H1 (cell line): ENCODE data around the gene MGMT. TPM values are rescaled to one million over a fixed set of nuclear protein-coding genes. Genes with fewer than 3 reads are reported as not detected.

Experiments used
- CTCF ChIA-PET: fragments of 300-600 bp; sonication (Branson Sonifier 250); formaldehyde crosslinking; loops from one replicate; lab custom pipeline; 2021; ENCODE audit not compliant: partially characterized antibody; lab: Charles Lee
- POLR2A ChIA-PET: fragments of 300-600 bp; sonication (Branson Sonifier 250); formaldehyde crosslinking; loops from one replicate; lab custom pipeline; 2021; ENCODE audit warnings: inconsistent platforms; ENCODE audit not compliant: partially characterized antibody; lab: Charles Lee
- DNase-seq, 2 experiments: peaks; one replicate each; pipeline versions ENCODE4 v3.0.0 to v3.0.0-alpha.2; 2010 to 2022; ENCODE audit warnings: low spot score in 2 of 2, low read depth in 1 of 2, mixed read lengths in 1 of 2
- FAIRE-seq: peaks from 2 replicates; lab custom pipeline; 2011; peaks lifted over from hg19 to GRCh38; lab: Jason Lieb, UNC
- H2AFZ ChIP-seq: 2 replicates; pipeline ENCODE4 v1.8.1; 2012; ENCODE audit warnings: low read length, inconsistent platforms
- H2AK5ac ChIP-seq: 2 replicates; pipeline ENCODE4 v1.6.1; 2013; ENCODE audit warnings: low read depth, low read length
- H2BK120ac ChIP-seq: replicated peaks from 2 replicates; pipeline ENCODE3; 2013; ENCODE audit warnings: low read depth, low read length, inconsistent platforms
- H2BK12ac ChIP-seq: 2 replicates; pipeline ENCODE4 v1.6.1; 2013; ENCODE audit warnings: low read depth, low read length
- H2BK15ac ChIP-seq: 2 replicates; pipeline ENCODE4 v1.6.1; 2013; ENCODE audit warnings: low read length
- H2BK20ac ChIP-seq: 2 replicates; pipeline ENCODE4 v1.6.1; 2013; ENCODE audit warnings: low read length
- H2BK5ac ChIP-seq: 2 replicates; pipeline ENCODE4 v1.6.1; 2013; ENCODE audit warnings: low read depth, low read length
- H3K14ac ChIP-seq: 2 replicates; pipeline ENCODE4 v1.6.1; 2013; ENCODE audit warnings: inconsistent platforms; ENCODE audit not compliant: insufficient read length
- H3K18ac ChIP-seq: 2 replicates; pipeline ENCODE4 v1.6.1; 2013; ENCODE audit warnings: low read length; ENCODE audit errors: extremely low read depth
- H3K23ac ChIP-seq: 2 replicates; pipeline ENCODE4 v1.6.1; 2013; ENCODE audit warnings: inconsistent platforms; ENCODE audit not compliant: insufficient read length
- H3K23me2 ChIP-seq: 2 replicates; pipeline ENCODE4 v1.6.1; 2013; ENCODE audit warnings: low read depth, low read length
- H3K27ac ChIP-seq: 2 replicates; pipeline ENCODE4 v1.6.1; 2011; ENCODE audit warnings: low read depth, low read length, inconsistent platforms
- H3K27me3 ChIP-seq, 4 experiments: replicated peaks in 1 of 4; 1 replicate in 1 of 4; 2 replicates in 3 of 4; pipeline versions ENCODE4 v1.6.1 to v1.8.1; 2011 to 2013; ENCODE audit warnings: low read length in 3 of 4, mild to moderate bottlenecking in 3 of 4, inconsistent platforms in 2 of 4, mixed read lengths in 2 of 4, moderate library complexity in 1 of 4; ENCODE audit not compliant: control insufficient read depth in 3 of 4, insufficient read depth in 3 of 4; ENCODE audit errors: extremely low read depth in 1 of 4
- H3K36me3 ChIP-seq, 4 experiments: 2 replicates each; pipeline versions ENCODE4 v1.6.1 to v1.8.1; 2011 to 2013; ENCODE audit warnings: mild to moderate bottlenecking in 4 of 4, low read length in 3 of 4, moderate library complexity in 2 of 4, control low read depth in 1 of 4, inconsistent platforms in 1 of 4; ENCODE audit not compliant: insufficient read depth in 4 of 4, control insufficient read depth in 2 of 4
- H3K4ac ChIP-seq: replicated peaks from 2 replicates; pipeline ENCODE3; 2013; ENCODE audit warnings: low read length, low read depth, mixed read lengths, inconsistent platforms; ENCODE audit not compliant: insufficient read length
- H3K4me1 ChIP-seq, 4 experiments: replicated peaks in 1 of 4; 1 replicate in 1 of 4; 2 replicates in 3 of 4; pipeline versions ENCODE4 v1.6.1 to v1.8.1; 2011 to 2013; ENCODE audit warnings: low read length in 3 of 4, inconsistent platforms in 2 of 4, mixed read lengths in 1 of 4; ENCODE audit not compliant: insufficient read depth in 4 of 4, control insufficient read depth in 3 of 4
- H3K4me2 ChIP-seq, 2 experiments: 2 replicates each; pipeline versions ENCODE4 v1.6.1 to v1.8.1; 2011 to 2013; ENCODE audit warnings: low read depth in 2 of 2, low read length in 2 of 2, control low read depth in 1 of 2, inconsistent platforms in 1 of 2, mild to moderate bottlenecking in 1 of 2; ENCODE audit not compliant: insufficient read depth in 1 of 2
- H3K4me3 ChIP-seq, 4 experiments: fragments of 200-600, 300-600 bp in 1 of 4; sonication (generic), shearing (Covaris generic), sonication (Bioruptor Twin) in 1 of 4; 2 replicates each; pipeline versions ENCODE4 v1.5.1 to v1.8.1; 2011 to 2016; ENCODE audit warnings: low read length in 4 of 4, low read depth in 3 of 4, control low read depth in 2 of 4, inconsistent platforms in 2 of 4, mild to moderate bottlenecking in 2 of 4, mixed read lengths in 1 of 4, moderate library complexity in 1 of 4; ENCODE audit not compliant: insufficient read depth in 2 of 4; ENCODE audit errors: extremely low read depth in 1 of 4
- H3K56ac ChIP-seq: replicated peaks from 2 replicates; pipeline ENCODE3; 2013; ENCODE audit warnings: low read depth, mild to moderate bottlenecking, mixed read lengths, low read length, inconsistent platforms; ENCODE audit not compliant: insufficient read length
- H3K79me1 ChIP-seq: 2 replicates; pipeline ENCODE4 v1.6.1; 2013; ENCODE audit warnings: low read depth, low read length, control low read depth
- H3K79me2 ChIP-seq, 2 experiments: 2 replicates each; pipeline versions ENCODE4 v1.6.1 to v1.8.1; 2012 to 2013; ENCODE audit warnings: low read length in 2 of 2, mild to moderate bottlenecking in 2 of 2, inconsistent platforms in 1 of 2; ENCODE audit not compliant: insufficient read depth in 2 of 2, control insufficient read depth in 1 of 2
- H3K9ac ChIP-seq, 4 experiments: replicated peaks in 1 of 4; 1 replicate in 1 of 4; 2 replicates in 3 of 4; pipeline versions ENCODE4 v1.6.1 to v1.8.1; 2011 to 2013; ENCODE audit warnings: low read depth in 3 of 4, low read length in 3 of 4, control low read depth in 2 of 4, mild to moderate bottlenecking in 2 of 4, moderate library complexity in 2 of 4, inconsistent platforms in 1 of 4; ENCODE audit errors: extremely low read depth in 1 of 4
- H3K9me3 ChIP-seq, 2 experiments: 2 replicates each; pipeline versions ENCODE4 v1.6.1 to v1.8.1; 2012 to 2013; ENCODE audit warnings: mild to moderate bottlenecking in 2 of 2, moderate library complexity in 2 of 2, control low read depth in 1 of 2, inconsistent platforms in 1 of 2, low read depth in 1 of 2, low read length in 1 of 2, mixed read lengths in 1 of 2; ENCODE audit not compliant: insufficient read depth in 2 of 2
- H4K20me1 ChIP-seq, 2 experiments: replicated peaks in 1 of 2; 2 replicates each; pipeline versions ENCODE3 to v1.8.1; 2011 to 2013; ENCODE audit warnings: inconsistent platforms in 2 of 2, low read length in 2 of 2, mild to moderate bottlenecking in 1 of 2; ENCODE audit not compliant: insufficient read depth in 2 of 2, control insufficient read depth in 1 of 2
- H4K5ac ChIP-seq: 2 replicates; pipeline ENCODE4 v1.6.1; 2013; ENCODE audit warnings: low read length, low read depth, mixed read lengths, inconsistent platforms; ENCODE audit not compliant: insufficient read length
- H4K8ac ChIP-seq: 2 replicates; pipeline ENCODE4 v1.8.0; 2013; ENCODE audit warnings: mild to moderate bottlenecking, moderate library complexity, low read length, inconsistent platforms; ENCODE audit not compliant: insufficient read depth; ENCODE audit errors: extremely low read depth
- H4K91ac ChIP-seq: replicated peaks from 2 replicates; pipeline ENCODE3; 2013; ENCODE audit warnings: low read length, mixed read lengths, inconsistent platforms; ENCODE audit not compliant: insufficient read length
- CBX8 ChIP-seq: fragments of 300-800, 300-1000 bp; sonication (generic); IDR thresholded peaks from 2 replicates; pipeline ENCODE4 v1.7.1; 2016; ENCODE audit warnings: low read depth, low read length, borderline replicate concordance
- KDM5A ChIP-seq: fragments of 200-600 bp; IDR thresholded peaks from 2 replicates; pipeline ENCODE4 v1.7.1; 2012; ENCODE audit warnings: mild to moderate bottlenecking, low read length, inconsistent platforms, mixed read lengths
- POLR2A ChIP-seq, 2 experiments: IDR thresholded peaks; 1 replicate in 1 of 2; 2 replicates in 1 of 2; pipeline ENCODE4 v1.6.1; 2011; ENCODE audit warnings: low read depth in 2 of 2, low read length in 2 of 2, mild to moderate bottlenecking in 2 of 2; ENCODE audit errors: control extremely low read depth in 1 of 2
- RNF2 ChIP-seq: fragments of 200-900, 300-1000 bp; sonication (generic); IDR thresholded peaks from 2 replicates; pipeline ENCODE4 v1.7.1; 2016; ENCODE audit warnings: borderline replicate concordance, low read depth, mild to moderate bottlenecking, antibody characterized with exemption, low read length; ENCODE audit not compliant: poor library complexity, severe bottlenecking; ENCODE audit errors: missing control alignments
- SIRT6 ChIP-seq: IDR thresholded peaks from one replicate; pipeline ENCODE4 v1.7.1; 2012; ENCODE audit warnings: low read length, inconsistent platforms
- WGBS, 2 experiments: shearing (Covaris generic) in 1 of 2; methylation state at CpG; one replicate each; pipeline versions ENCODE4 v1.1.6 to v1.1.7; 2013 to 2015; ENCODE audit warnings: low lambda C conversion rate in 2 of 2, mixed read lengths in 2 of 2, inconsistent platforms in 1 of 2, low coverage in 1 of 2, missing lambda C conversion rate in 1 of 2; ENCODE audit not compliant: insufficient replicate concordance in 2 of 2, insufficient coverage in 1 of 2, insufficient read length in 1 of 2; ENCODE audit errors: extremely low coverage in 1 of 2, missing lambda C conversion rate in 1 of 2; 5-methylcytosine and 5-hydroxymethylcytosine counted together
- polyA plus RNA-seq, 7 experiments: library from polyadenylated mRNA; depleted of rRNA in 3 of 7; stranded (reverse) in 5 of 7; unstranded in 2 of 7; fragments of >200 nt in 5 of 7; fragments of 200-250 nt in 2 of 7; gene quantifications; 1 replicate in 5 of 7; 2 replicates in 1 of 7; 4 replicates in 1 of 7; pipeline versions ENCODE4 v1.2.1 to v1.2.3, GENCODE V29; 2011 to 2013; ENCODE audit warnings: missing spikeins in 2 of 7, mixed read lengths in 2 of 7
- total RNA-seq: library from RNA; stranded (reverse); fragmentation: NEBNext Ultra II Directional; extraction: Animal tissue kit (Norgen Biotek cat#: 25700); gene quantifications from 2 replicates; pipeline ENCODE4 v1.2.1, GENCODE V29; 2021
- TF ChIP-seq, protein P1 (sequence below): IDR thresholded peaks from 2 replicates; pipeline ENCODE4 v1.6.1; 2012; ENCODE audit warnings: inconsistent platforms

MGMT gene
- total and polyA plus RNA-seq, 2 of the 8 experiments (the other 6 are each of a cell fraction or from before 2014, with no cell fraction given): 9.9 to 10.7 TPM

DNA sequence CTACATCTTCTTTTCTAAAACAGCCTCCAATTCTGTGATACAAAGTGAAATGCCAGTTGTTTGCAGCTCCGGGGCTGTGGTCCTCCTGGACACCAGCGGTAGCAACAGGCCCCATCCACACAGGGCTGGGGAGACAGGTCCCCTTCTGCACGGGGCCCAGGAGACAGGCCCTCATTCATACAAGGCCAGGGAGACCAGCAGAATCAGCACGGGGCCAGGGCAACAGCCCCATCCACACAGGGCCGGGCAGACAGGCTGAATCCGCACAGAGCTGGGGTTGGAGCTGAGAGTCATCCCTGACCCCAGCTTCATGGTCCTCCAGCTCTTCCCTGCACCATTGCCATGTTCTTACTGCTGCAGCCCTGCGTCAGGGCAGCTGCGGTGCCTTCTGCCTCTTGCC is 238.6 kb downstream of the MGMT start:
- H3K23ac ChIP-seq: no peak overlapping the region
- ChIA-PET POLR2A (no interaction called here), CTCF (interaction anchor here (0.6 to 1.4 kb wide), 2 partner anchors 8 to 264 kb away, joined by 3 read pairs; no protein-coding TSS in a partner anchor)
- H3K4ac ChIP-seq: no peak overlapping the region
- H3K4me1 ChIP-seq: peaks cover 0 to 2% (median 0%) of the 10 kb centered on the region in 4 experiments; a peak in 3 of 7 replicates
- H2BK20ac ChIP-seq: peak overlapping the region; percentile 61; the same call in 1 of the 2 replicates
- no peak overlapping the region for H3K4me3 ChIP-seq
- H4K91ac ChIP-seq: peak overlapping the region; percentile 42
- no peak overlapping the region for H3K14ac ChIP-seq
- H3K9me3 ChIP-seq: no peaks in the 10 kb centered on the region
- H4K5ac ChIP-seq: no peak overlapping the region
- H3K23me2 ChIP-seq: no peaks in the 10 kb centered on the region
- FAIRE-seq (no peak), DNase-seq (no peak)
- no peak overlapping the region for H3K27ac ChIP-seq
- H2BK12ac ChIP-seq: 0 out of 2 replicates have a peak overlapping the region, but pooled peaks have one; percentile 87
- no peak overlapping the region for H2BK15ac ChIP-seq
- no peaks in the 10 kb centered on the region for H3K79me2 ChIP-seq
- H3K27me3 ChIP-seq: no peaks in the 10 kb centered on the region
- H3K9ac ChIP-seq: no peak overlapping the region
- no peak overlapping the region for H3K4me2 ChIP-seq
- no peak overlapping the region for H2BK120ac ChIP-seq
- H3K56ac ChIP-seq: no peak overlapping the region
- no peak overlapping the region; the same call in 1 of the 2 replicates for H4K8ac ChIP-seq
- H3K36me3 ChIP-seq: no peaks in the 10 kb centered on the region
- WGBS, 2 experiments: 91% methylated on average over 8 of the region's 8 CpGs; no CpG with 5 or more reads in 1 of the 2 experiments
- no peaks in the 10 kb centered on the region for H4K20me1 ChIP-seq
- H2AFZ ChIP-seq: no peak overlapping the region
- no peaks in the 10 kb centered on the region for H3K79me1 ChIP-seq
- peak overlapping the region; percentile 35; the same call in 1 of the 2 replicates for H2BK5ac ChIP-seq
- no peak overlapping the region for H3K18ac ChIP-seq
- TF ChIP-seq, protein P1, sequence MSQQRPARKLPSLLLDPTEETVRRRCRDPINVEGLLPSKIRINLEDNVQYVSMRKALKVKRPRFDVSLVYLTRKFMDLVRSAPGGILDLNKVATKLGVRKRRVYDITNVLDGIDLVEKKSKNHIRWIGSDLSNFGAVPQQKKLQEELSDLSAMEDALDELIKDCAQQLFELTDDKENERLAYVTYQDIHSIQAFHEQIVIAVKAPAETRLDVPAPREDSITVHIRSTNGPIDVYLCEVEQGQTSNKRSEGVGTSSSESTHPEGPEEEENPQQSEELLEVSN: no peak
- TF ChIP-seq POLR2A (IDR thresholded peaks at IDR 0.05; ENCODE audit: control extremely low read depth in 1 of 2, low read depth in 2 of 2, low read length in 2 of 2) (no peak), RNF2 (no peak), KDM5A (no peak), SIRT6 (no peak), CBX8 (no peak)
- no peak overlapping the region for H2AK5ac ChIP-seq
